Mammary epithelial cell (primary cell): ENCODE data around the gene LHX4.

ENCODE experiments used
- CTCF ChIP-seq, 2 donors: IDR thresholded peaks in 1 of 2; conservative IDR thresholded peaks in 1 of 2; 2 replicates each; pipeline ENCODE4 v1.5.1; 2011 to 2012; ENCODE audit warnings: inconsistent platforms in 2 of 2, low read length in 2 of 2, mild to moderate bottlenecking in 2 of 2, control low read depth in 1 of 2, low read depth in 1 of 2; ENCODE audit not compliant: insufficient read depth in 1 of 2; ENCODE audit errors: extremely low read depth in 1 of 2
- EZH2 ChIP-seq: IDR thresholded peaks from 2 replicates; pipeline ENCODE4 v1.6.1; 2012; ENCODE audit warnings: low read length, inconsistent platforms, borderline replicate concordance

GRCh38 chr1:180253585-180254495 is 23.8 kb downstream of the LHX4 start:
- TF ChIP-seq CTCF (conservative IDR thresholded peaks at IDR 0.05 in 1 of 2, IDR thresholded peaks at IDR 0.05 in 1 of 2; ENCODE audit: extremely low read depth in 1 of 2, insufficient read depth in 1 of 2, low read depth in 1 of 2, low read length in 2 of 2) (no peak), EZH2 (no peak)
